SKM-1 (cell line): ENCODE results near the gene SMIM10.
"Not testable (repeated sequence)": the region's sequence is repeated elsewhere in the genome, so short reads cannot be mapped to it uniquely, and the experiment has no call there.

ENCODE experiments used
- DNase-seq: peaks from one replicate; lab custom pipeline; 2025; ENCODE audit not compliant: unreplicated experiment; lab: John Stamatoyannopoulos, UW

SMIM10 gene

DNA sequence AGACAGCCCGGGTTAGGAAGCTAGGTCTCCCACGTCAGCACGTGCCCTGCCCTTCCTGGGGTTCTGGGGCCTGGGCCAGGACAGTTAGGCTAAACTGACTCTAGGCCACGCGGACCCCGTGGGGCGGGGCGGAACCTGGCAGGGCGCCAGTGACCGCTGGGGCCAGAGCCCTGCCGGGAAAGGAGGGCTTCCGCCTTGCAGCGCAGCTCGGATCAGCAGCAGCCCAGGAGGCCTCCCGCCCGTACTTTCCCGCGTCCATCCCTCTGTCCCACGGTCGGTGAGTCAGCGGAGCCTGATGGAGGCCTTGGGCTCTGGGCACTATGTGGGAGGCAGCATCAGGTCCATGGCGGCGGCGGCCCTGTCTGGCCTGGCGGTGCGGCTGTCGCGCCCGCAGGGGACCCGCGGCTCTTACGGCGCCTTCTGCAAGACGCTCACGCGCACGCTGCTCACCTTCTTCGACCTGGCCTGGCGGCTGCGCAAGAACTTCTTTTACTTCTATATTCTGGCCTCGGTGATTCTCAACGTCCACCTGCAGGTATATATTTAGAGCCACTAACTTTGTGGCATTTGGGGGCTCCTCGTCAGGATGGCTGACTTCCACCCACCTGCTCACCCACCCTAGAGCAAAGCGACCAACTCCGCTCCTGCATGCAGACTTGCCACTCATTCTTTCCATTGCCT, at the start of gene SMIM10:
TSS of gene SMIM10 (plus strand) at position 191 of the 681 bp plus-strand sequence. CDS start at position 296, 105 bp downstream.
- no peak for DNase-seq

- DNase-seq, result not testable (repeated sequence)
Observed at GRCh38 chrX:134946364-134946763, 44.4 kb upstream of the SMIM10 start.

DNA sequence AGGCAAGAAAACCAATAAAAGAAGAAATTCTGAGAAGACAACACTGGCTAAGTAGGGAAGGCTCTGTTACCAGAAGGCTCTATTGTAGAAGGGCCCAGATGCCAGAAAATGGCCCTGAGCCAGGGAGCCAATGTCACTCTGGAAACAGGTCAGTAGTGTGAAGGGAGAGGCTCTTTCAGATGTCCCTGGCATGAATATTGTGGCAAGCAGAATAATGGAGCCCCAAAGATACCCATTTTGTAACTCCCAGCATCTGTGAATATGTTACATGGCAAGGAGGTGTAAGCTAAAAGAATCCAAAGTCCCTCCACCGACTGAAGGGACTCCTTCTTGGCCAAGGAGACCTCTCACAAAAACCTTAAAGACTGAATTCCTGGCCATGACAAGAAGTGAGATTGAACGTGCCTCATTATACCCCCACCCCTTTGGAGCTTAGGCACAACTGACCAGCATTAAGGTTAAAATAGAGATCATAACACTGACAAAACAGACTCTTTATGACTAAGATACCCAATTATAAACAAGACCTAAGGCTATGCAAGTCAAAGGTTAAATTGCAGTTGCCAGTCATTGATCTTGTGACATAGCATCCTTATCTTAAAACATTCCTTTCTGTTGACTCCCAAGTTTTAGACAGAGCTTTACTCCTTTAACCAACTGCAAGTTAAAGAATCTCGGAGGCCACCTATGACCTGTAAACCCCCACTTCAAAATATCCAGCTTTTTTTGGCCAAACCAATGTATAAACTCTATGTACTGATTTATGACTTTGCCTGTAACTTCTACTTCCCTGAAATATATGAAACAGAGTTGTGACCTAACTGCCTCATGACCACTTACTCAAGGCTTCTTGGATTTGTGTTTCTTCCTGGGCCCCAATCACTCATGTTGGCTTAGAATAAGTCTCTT, 42.2 kb upstream of the SMIM10 start:
- no peak for DNase-seq

DNA sequence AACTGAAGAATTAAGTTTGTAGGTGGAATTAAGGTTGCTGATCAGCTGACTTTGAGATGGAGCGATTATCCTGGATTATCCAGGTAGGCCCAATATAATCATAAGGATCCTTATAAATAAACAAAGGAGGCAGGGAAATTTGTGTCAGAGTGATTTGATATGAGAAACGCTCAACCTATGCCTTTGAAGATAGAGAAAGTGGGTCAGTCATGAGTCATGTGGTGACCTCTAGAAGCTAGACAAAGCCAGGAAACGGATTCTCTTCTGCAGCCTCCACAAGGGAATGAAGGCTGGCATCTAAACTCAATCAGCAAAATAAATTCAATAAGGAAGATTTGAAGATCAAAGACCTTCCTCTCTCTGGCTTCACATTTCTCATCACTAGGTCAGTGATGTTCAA, 41.5 kb upstream of the SMIM10 start:
- no peak for DNase-seq

GRCh38 chrX:134957836-134958235, 33.0 kb upstream of the SMIM10 start:
- no peak for DNase-seq

DNA sequence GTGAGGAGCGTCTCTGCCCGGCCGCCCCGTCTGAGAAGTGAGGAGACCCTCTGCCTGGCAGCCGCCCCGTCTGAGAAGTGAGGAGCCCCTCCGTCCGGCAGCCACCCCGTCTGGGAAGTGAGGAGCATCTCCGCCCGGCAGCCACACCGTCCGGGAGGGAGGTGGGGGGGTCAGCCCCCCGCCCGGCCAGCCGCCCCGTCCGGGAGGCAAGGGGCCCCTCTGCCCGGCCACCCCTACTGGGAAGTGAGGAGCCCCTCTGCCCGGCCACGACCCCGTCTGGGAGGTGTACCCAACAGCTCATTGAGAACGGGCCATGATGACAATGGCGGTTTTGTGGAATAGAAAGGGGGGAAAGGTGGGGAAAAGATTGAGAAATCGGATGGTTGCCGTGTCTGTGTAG, 30.4 kb upstream of the SMIM10 start:
- DNase-seq, result not testable (repeated sequence)

DNA sequence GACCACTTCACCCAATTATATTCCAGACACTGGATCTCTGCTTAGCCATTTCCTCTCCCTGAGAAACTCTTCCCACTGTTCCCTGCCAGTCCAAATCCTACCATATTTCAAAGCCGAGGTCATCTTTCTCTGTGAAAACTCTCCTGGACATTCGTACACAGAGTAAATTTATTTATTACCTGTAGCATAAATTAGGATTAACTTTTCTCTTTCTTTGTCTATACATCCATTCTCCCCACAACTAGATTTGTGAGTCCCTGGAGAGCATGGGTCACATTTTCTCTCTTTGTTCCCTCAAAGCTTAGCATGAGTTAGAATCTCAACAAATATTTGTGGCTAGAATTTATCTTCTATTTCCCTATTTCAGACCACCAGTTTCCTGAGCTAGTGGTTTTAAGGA, 27.8 kb upstream of the SMIM10 start:
- no peak for DNase-seq

GRCh38 chrX:134969726-134970125, 21.1 kb upstream of the SMIM10 start:
- no peak for DNase-seq

DNA sequence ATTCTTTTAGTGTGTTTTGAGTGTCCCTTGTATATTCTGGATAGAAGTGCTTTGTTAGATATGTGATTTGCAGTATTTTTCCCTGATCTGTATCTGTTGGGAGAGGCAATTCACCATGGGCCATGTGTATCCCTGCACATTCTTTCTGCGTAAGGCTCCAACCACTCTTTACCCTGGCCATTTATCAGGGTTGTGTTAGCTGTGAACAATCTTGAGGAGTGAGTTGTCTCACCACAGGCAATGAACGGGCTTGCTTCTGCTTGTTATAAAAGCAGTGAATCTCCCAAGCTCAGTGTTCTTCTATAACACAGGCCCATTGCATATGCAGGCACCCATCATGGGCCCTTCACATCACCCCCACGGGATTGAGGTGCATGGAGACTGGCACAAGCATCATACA, 18.9 kb upstream of the SMIM10 start:
- no peak for DNase-seq

DNA sequence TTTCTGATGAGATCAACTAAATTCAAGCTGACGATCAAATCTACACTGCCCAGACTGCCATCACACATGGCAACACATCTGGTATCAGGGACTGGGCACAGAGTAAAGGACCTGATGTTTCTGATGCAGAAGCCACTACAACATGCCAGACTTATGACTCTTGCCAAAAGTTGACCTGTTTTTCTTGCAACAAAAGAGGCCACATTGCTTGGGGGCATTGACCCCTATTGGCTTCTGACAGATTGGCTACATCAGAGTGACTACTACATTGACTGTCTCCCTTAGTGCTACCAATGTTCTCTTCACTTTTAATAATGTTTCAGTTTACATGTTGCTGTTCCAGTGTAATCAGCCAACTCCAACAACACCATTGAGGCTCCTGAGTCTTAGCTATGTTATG, 15.3 kb upstream of the SMIM10 start:
- DNase-seq, result no peak

- no peak for DNase-seq
Observed at GRCh38 chrX:134981910-134982309, 8.9 kb upstream of the SMIM10 start.

- DNase-seq, result no peak
Observed at GRCh38 chrX:134982748-134983147, 8.0 kb upstream of the SMIM10 start.

DNA sequence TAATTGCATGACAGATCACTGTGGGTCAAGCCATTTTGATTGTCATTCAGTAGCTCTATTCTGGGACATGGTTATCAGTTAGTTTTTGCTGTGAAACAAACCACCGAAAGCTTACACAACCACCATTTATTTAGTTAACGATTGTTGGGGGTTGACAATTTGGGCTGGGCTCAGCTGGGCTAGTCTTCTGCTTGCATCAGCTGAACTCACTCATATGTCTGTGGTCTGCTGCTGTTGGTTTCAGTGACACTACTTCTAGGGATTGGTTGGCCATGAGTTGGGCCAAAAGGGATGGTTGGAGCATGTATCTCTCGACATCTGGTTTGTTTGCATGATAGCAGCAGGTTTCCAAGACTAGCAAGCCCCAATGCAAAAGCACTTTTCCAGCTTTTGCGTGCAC, 5.3 kb upstream of the SMIM10 start:
- no peak for DNase-seq

DNA sequence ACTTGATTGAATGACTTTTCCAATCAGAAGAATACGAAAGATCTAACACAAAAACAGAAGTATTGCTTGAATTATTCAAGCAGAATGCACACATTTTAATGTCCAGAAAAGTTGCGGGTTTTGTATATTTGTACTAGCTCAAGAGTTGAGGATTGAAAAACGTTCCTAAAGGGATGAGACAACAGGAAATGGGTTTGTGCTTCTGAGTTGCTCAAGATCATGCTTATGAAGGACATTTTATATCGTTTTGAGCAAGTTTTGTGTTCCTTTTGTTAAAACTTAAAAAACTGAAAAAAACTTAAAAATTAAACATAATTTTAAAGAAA, 353 bp upstream of the SMIM10 start:
- DNase-seq, result no peak

DNA sequence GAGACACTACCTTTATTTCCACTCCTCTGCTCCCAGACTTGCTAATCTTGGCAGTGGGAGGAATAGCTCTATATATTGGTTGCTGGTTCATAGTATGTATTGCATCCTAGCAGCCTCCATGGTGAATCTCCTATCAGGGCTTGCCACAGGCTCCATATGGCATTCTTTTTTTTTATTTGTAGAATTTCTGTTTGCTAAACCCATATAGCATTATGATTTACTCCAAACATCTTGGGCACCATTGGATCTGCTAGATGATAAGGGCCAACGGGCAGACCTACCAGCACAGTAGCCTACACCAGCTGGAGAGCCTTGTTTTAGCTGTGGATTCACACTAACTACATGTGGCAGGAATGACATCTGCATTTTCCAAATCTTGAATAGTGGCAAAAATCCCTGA, 6.9 kb downstream of the SMIM10 start:
- DNase-seq, result no peak

- no peak for DNase-seq
Observed at GRCh38 chrX:134998246-134998645, 7.5 kb downstream of the SMIM10 start.

DNA sequence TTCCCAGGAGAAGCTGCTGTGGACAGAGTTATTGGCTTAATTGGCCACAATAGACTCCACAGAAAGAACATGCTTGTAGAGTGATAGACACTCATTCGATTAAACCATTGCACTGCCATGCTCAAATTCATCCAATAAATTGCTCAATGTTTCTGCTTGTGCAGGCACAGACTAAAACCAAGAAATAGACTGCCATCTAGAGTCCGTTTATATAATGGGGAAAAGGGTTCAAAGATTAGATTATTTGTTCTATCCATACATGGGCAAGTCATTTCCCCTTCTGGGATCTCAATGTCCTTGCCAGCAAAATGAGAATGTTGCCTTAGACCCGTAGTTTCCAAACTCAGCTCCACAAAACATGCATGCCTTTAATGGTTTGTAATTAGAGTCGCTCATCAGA, 8.7 kb downstream of the SMIM10 start:
- peak; percentile 5 for DNase-seq

DNA sequence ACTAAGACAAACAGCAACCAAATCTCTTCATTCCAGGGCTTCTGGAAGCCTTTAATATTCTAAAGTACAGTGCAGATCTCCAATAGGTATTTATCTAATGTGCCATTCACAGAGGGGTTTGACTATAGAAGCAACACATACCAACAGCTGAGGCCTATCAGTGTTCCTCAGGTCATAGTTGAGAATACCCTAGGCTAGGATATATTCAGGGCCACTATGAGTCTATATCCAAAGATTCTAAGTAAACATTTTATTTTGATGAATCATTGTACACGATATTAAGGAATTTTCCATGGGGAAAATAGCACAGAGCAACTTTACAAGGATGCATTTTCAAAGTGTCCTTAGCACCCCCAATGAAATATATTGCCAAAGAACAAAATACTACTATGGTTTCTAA, 9.7 kb downstream of the SMIM10 start:
- DNase-seq, result no peak

DNA sequence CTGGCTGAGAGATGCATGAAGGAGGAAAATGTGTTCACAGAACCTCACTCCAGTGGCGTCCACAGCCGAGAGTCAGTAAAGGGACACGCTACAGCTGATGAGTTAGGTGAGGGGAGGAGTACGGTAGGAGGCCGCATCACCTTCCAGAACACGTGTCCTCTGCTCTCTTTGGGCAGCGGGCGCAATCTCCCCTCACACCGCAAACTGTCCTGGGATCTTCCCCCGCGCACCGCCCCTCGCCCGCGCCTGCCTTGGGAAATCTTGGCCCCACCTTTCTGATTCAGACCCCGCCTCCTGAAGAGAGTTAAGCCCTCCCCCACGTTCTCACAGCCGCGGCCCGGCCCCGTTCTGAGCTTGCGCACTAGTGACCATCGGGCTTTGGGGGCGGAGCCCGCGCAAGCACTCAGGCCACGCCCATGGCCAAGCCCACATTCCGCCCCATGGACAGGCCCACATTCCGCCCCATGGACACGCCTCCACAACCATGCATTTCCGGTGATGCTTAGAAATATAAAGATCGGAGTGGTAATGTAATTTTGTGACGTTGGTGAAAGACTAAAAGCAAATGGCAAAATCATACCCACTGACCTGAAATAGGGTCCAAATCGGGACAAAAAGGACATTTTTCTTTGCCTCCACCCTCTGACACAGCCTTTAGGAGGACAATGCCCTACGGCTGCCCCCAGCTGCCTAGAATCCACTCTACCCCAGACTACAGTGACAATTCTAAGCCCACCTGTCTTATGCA, 13.3 kb downstream of the SMIM10 start:
- DNase-seq, result peak; percentile 57

DNA sequence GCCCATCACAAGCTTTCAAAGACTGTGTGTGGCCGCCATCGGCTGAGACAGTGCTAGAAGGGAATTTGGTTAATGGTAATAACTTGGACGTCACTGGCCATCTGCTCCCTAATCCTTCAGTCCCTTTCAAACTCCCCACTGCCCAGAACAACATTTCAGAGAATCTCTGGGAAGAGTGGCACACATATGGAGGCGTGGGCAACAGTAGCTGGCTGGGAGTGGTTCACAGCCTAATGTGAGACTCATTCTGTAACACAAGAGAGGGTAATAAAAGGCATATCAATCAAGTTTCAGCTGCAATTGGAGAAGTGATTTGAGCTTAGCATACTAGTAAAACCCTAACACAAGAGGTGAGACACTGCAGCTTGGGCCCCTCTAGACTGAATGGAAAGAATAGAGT, 15.4 kb downstream of the SMIM10 start:
- no peak for DNase-seq

DNA sequence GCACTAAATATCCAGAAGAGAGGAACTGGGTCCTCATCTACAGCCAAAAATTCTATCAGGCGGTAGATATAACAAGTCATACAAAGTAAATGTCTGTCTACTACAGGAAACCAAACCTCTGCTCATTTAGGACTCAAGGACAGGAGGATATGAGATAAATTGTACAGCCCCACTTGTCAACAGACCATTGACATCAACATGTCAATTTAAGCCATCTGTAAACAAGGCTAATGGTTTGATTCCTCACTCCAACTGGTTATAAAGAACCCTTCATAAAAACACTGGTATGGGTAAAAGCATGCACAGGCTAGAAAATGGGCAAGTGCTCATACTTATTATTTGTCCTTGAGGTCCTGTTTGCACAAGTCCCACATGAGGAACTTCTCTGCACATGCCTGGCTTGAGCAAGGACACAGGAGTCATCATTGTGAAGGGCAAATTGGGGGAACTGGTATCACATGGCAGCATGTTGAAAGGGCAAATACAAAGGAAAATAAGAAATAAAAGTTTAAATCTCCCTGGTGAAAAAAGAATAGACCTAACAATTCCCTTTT, 18.3 kb downstream of the SMIM10 start:
- no peak for DNase-seq

GRCh38 chrX:135009838-135010237, 19.0 kb downstream of the SMIM10 start:
- DNase-seq, result no peak
